Fibroblast of skin of abdomen (primary cell): ENCODE measurements around the gene PCAT6.
"Not testable (repeated sequence)": the region's sequence is repeated elsewhere in the genome, so short reads cannot be mapped to it uniquely, and the experiment has no call there.

ENCODE experiments used
- DNase-seq: peaks from one replicate; pipeline ENCODE4 v3.0.0-alpha.2; 2013

Gene PCAT6

GRCh38 chr1:202807451-202807925 is 3.3 kb upstream of the PCAT6 start:
- DNase-seq: peak; percentile 43

- peak; percentile 81 for DNase-seq
These were observed 2.6 kb upstream of the PCAT6 start, which contains the start of gene KDM5B for GRCh38 chr1:202807926-202808757. Gene KDM5B, minus strand, starts transcription at chr1:202808421. Its CDS starts 116 bp downstream, at chr1:202808305.

GRCh38 chr1:202809597-202810159 is 1.1 kb upstream of the PCAT6 start:
- DNase-seq: no peak

- DNase-seq: no peak
These were observed 550 bp upstream of the PCAT6 start for GRCh38 chr1:202810193-202810614.

- peak; percentile 34 for DNase-seq
These were observed 782 bp downstream of the PCAT6 start for GRCh38 chr1:202811296-202812175.

- DNase-seq: no peak
These were observed 1.6 kb downstream of the PCAT6 start for GRCh38 chr1:202812176-202813026.

GRCh38 chr1:202815120-202815519 is 4.4 kb downstream of the PCAT6 start:
- no peak for DNase-seq

GRCh38 chr1:202818819-202819218 is 8.1 kb downstream of the PCAT6 start:
- DNase-seq: no peak

GRCh38 chr1:202821467-202821866 is 10.7 kb downstream of the PCAT6 start:
- peak; percentile 65 for DNase-seq

GRCh38 chr1:202825748-202826147 is 15.0 kb downstream of the PCAT6 start:
- no peak for DNase-seq

- DNase-seq: not testable (repeated sequence)
These were observed 18.5 kb downstream of the PCAT6 start for GRCh38 chr1:202829223-202829622.

- no peak for DNase-seq
These were observed 21.2 kb downstream of the PCAT6 start for GRCh38 chr1:202831906-202832305.

- DNase-seq: no peak
These were observed 24.2 kb downstream of the PCAT6 start for GRCh38 chr1:202834771-202835547.

GRCh38 chr1:202835548-202836072 is 24.9 kb downstream of the PCAT6 start:
- no peak for DNase-seq

GRCh38 chr1:202836623-202837403 is 26.1 kb downstream of the PCAT6 start:
- no peak for DNase-seq

GRCh38 chr1:202837746-202838262 is 27.1 kb downstream of the PCAT6 start:
- DNase-seq: no peak

- no peak for DNase-seq
These were observed 32.3 kb downstream of the PCAT6 start for GRCh38 chr1:202843081-202843480.

GRCh38 chr1:202844259-202844658 is 33.5 kb downstream of the PCAT6 start:
- DNase-seq: no peak

GRCh38 chr1:202844935-202845334 is 34.2 kb downstream of the PCAT6 start:
- peak; percentile 39 for DNase-seq

- no peak for DNase-seq
These were observed 37.4 kb downstream of the PCAT6 start for GRCh38 chr1:202848191-202848542.
